ENCODE results near the gene PIK3C2B.
"Not testable (repeated sequence)": the region's sequence is repeated elsewhere in the genome, so short reads cannot be mapped to it uniquely, and the experiment has no call there.

DNA sequence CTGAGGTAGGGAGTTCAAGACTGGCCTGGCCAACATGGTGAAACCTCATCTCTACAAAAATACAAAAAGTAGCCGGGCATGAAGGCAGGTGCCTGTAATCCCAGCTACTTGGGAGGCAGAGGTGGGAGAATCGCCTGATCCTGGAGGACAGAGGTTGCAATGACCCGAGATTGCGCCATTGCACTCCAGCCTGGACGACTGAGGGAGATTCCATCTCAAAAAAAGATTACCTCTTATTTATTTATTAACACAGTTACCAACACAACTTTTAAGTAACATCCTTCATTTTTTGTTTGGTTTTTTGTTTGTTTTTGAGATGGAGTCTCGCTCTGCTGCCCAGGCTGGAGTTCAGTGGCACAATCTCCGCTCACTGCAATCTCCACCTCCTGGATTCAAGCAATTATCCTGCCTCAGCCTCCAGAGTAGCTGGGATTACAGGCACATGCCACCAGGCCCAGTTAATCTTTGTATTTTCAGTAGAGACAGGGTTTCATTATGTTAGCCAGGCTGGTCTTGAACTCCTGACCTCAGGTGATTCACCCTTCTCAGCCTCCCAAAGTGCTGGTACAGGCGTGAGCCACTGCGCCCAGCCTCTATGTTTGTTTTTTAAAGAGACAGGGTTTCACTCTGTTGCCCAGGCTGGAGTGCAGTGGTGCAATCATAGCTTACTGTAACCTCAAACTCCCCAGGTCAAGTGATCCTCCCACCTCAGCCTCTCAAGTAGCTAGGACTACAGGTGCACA, 7.9 kb downstream of the PIK3C2B start:
- TF ChIP-seq EZH2phosphoT487 (IDR thresholded peaks at IDR 0.05; ENCODE audit: low read length); EZH2 (optimal IDR thresholded peaks at IDR 0.05; ENCODE audit: low read depth, low read length): not testable (repeated sequence)
- TF ChIP-seq, protein P1, sequence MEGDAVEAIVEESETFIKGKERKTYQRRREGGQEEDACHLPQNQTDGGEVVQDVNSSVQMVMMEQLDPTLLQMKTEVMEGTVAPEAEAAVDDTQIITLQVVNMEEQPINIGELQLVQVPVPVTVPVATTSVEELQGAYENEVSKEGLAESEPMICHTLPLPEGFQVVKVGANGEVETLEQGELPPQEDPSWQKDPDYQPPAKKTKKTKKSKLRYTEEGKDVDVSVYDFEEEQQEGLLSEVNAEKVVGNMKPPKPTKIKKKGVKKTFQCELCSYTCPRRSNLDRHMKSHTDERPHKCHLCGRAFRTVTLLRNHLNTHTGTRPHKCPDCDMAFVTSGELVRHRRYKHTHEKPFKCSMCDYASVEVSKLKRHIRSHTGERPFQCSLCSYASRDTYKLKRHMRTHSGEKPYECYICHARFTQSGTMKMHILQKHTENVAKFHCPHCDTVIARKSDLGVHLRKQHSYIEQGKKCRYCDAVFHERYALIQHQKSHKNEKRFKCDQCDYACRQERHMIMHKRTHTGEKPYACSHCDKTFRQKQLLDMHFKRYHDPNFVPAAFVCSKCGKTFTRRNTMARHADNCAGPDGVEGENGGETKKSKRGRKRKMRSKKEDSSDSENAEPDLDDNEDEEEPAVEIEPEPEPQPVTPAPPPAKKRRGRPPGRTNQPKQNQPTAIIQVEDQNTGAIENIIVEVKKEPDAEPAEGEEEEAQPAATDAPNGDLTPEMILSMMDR (IDR thresholded peaks at IDR 0.05; ENCODE audit: low read length), result not testable (repeated sequence)
